HepG2 (cell line): ENCODE data around the gene ZNF625. TPM values are rescaled to one million over a fixed set of nuclear protein-coding genes. Genes with fewer than 3 reads are reported as not detected.
A peak's percentile ranks its signal among the peaks of the same experiment; 100 is the strongest.

Experiments used
- AHR ChIP-seq: IDR thresholded peaks from 2 replicates; pipeline ENCODE4 v1.6.1; 2018; ENCODE audit warnings: missing genetic modification reagents, missing compliant biosample characterization
- MYC ChIP-seq: sonication (generic); formaldehyde crosslinking; IDR thresholded peaks from 2 replicates; pipeline ENCODE4 v1.9.0; 2021; ENCODE audit warnings: missing genetic modification reagents, borderline replicate concordance
- SP1 ChIP-seq, 2 experiments: fragments of 450-650 bp in 1 of 2; sonication (generic) in 1 of 2; formaldehyde crosslinking in 1 of 2; IDR thresholded peaks; 2 replicates each; pipeline versions ENCODE4 v1.4.0 to v1.6.1; 2016 to 2020; ENCODE audit warnings: missing genetic modification reagents in 1 of 2
- THAP11 ChIP-seq: IDR thresholded peaks from 2 replicates; pipeline ENCODE4 v1.6.1; 2016; ENCODE audit warnings: missing biosample characterization, missing genetic modification reagents
- ZNF451 ChIP-seq: sonication (generic); formaldehyde crosslinking; IDR thresholded peaks from 2 replicates; pipeline ENCODE4 v1.5.0; 2020; ENCODE audit warnings: mild to moderate bottlenecking, missing genetic modification reagents
- ZNF501 ChIP-seq: sonication (generic); formaldehyde crosslinking; IDR thresholded peaks from 2 replicates; pipeline ENCODE4 v1.5.1; 2020; ENCODE audit warnings: mild to moderate bottlenecking, moderate library complexity, missing genetic modification reagents
- ZNF883 ChIP-seq: sonication (generic); formaldehyde crosslinking; IDR thresholded peaks from 2 replicates; pipeline ENCODE4 v1.5.1; 2020; ENCODE audit warnings: mild to moderate bottlenecking, missing genetic modification reagents; ENCODE audit errors: not compliant biosample characterization
- polyA plus RNA-seq, 8 experiments: library from polyadenylated mRNA; depleted of rRNA in 3 of 8; stranded (reverse) in 7 of 8; unstranded in 1 of 8; fragments of >200 nt; fragmentation: Illumina TruSeq in 4 of 8; extraction: Trizol in 4 of 8; gene quantifications; 2 replicates each; pipeline versions ENCODE4 v1.2.1 to v1.2.3, GENCODE V29; 2011 to 2016; ENCODE audit warnings: low read depth in 4 of 8, missing spikeins in 1 of 8, mixed read lengths in 1 of 8; ENCODE audit not compliant: insufficient read depth in 1 of 8
- total RNA-seq, 5 experiments: library from RNA; depleted of rRNA; stranded (reverse); fragments of >200 nt; fragmentation: Illumina TruSeq; extraction: Trizol; gene quantifications; 2 replicates each; pipeline ENCODE4 v1.2.3, GENCODE V29; 2016; ENCODE audit warnings: low read depth in 1 of 5
- TF ChIP-seq, protein P1 (sequence below): sonication (generic); formaldehyde crosslinking; IDR thresholded peaks from 2 replicates; pipeline ENCODE4 v1.5.1; 2020; ENCODE audit warnings: mild to moderate bottlenecking, missing genetic modification reagents, moderate library complexity
- TF ChIP-seq, protein P2 (sequence below): sonication (generic); formaldehyde crosslinking; IDR thresholded peaks from 2 replicates; pipeline ENCODE4 v1.5.1; 2020; ENCODE audit warnings: missing genetic modification reagents, mild to moderate bottlenecking, borderline replicate concordance
- TF ChIP-seq, protein P3 (sequence below): sonication (generic); formaldehyde crosslinking; IDR thresholded peaks from 2 replicates; pipeline ENCODE4 v1.8.1; 2022; ENCODE audit warnings: low read depth, mild to moderate bottlenecking, missing genetic modification reagents
- TF ChIP-seq, protein P4 (sequence below): sonication (generic); formaldehyde crosslinking; IDR thresholded peaks from 2 replicates; pipeline ENCODE4 v1.4.0; 2020; ENCODE audit warnings: missing genetic modification reagents
- TF ChIP-seq, protein P5 (sequence below): sonication (generic); formaldehyde crosslinking; conservative IDR thresholded peaks from 2 replicates; pipeline ENCODE4 v1.4.0; 2020; ENCODE audit warnings: missing genetic modification reagents
- TF ChIP-seq, protein P6 (sequence below): IDR thresholded peaks from 2 replicates; pipeline ENCODE4 v1.6.1; 2016; ENCODE audit warnings: control low read depth

The ZNF625 gene
- total and polyA plus RNA-seq, 2 of the 13 experiments (the other 11 are each of a cell fraction or from before 2014, with no cell fraction given) = 1.7 to 12.2 TPM

DNA sequence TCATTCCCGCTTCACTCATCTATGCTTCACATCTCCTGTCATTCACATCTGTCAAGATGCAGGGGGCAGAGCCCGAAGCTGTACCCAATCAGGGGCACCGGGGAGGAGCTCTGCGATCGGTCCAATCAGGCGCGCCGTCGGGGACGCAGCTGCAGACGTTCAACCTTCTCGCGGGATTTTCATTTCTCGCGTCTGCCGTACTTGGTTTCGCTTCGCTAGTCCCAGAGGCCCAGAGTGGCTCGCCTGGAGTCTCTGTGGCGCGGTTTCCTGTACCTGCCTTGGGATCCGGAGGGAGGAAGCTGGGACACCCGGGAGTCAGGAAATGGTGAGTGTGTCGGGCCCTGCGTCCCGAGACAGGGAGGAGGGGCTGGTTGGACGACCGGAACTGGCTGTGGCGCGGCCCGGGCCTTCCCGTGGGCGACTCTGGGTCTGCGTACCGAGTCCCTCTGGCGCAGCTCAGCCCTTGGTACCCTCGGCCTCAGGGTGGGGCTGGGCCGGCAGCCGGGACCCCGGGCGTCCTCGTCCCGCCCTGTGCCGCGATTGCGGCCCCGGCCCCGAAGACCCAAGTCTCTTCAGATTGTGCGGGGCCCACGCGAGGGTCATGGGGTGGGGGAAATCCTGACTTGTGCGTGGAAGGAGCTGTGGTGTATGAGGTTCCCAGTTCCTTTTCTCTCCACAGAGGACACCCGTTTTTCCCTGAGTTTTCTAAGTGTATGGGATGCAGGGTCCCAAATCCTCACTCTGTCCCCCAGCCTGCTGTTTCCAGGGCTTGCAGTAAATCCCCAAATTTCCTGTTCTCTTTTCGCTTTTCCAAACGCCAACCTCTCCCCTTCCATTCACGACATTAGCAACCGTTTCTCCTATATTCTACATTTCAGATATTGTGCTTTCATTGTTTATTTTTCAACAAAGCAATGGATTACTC is 6.6 kb upstream of the ZNF625 start, which contains the start of gene ZNF136 (continued):
- TF ChIP-seq, protein P1, sequence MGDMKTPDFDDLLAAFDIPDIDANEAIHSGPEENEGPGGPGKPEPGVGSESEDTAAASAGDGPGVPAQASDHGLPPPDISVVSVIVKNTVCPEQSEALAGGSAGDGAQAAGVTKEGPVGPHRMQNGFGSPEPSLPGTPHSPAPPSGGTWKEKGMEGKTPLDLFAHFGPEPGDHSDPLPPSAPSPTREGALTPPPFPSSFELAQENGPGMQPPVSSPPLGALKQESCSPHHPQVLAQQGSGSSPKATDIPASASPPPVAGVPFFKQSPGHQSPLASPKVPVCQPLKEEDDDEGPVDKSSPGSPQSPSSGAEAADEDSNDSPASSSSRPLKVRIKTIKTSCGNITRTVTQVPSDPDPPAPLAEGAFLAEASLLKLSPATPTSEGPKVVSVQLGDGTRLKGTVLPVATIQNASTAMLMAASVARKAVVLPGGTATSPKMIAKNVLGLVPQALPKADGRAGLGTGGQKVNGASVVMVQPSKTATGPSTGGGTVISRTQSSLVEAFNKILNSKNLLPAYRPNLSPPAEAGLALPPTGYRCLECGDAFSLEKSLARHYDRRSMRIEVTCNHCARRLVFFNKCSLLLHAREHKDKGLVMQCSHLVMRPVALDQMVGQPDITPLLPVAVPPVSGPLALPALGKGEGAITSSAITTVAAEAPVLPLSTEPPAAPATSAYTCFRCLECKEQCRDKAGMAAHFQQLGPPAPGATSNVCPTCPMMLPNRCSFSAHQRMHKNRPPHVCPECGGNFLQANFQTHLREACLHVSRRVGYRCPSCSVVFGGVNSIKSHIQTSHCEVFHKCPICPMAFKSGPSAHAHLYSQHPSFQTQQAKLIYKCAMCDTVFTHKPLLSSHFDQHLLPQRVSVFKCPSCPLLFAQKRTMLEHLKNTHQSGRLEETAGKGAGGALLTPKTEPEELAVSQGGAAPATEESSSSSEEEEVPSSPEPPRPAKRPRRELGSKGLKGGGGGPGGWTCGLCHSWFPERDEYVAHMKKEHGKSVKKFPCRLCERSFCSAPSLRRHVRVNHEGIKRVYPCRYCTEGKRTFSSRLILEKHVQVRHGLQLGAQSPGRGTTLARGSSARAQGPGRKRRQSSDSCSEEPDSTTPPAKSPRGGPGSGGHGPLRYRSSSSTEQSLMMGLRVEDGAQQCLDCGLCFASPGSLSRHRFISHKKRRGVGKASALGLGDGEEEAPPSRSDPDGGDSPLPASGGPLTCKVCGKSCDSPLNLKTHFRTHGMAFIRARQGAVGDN (CRISPR knock-in tag) = peak; percentile 81
- no peak for TF ChIP-seq SP1 (IDR thresholded peaks at IDR 0.05)
- TF ChIP-seq SP1 (CRISPR knock-in tag; IDR thresholded peaks at IDR 0.05) = no peak
- TF ChIP-seq, protein P2, sequence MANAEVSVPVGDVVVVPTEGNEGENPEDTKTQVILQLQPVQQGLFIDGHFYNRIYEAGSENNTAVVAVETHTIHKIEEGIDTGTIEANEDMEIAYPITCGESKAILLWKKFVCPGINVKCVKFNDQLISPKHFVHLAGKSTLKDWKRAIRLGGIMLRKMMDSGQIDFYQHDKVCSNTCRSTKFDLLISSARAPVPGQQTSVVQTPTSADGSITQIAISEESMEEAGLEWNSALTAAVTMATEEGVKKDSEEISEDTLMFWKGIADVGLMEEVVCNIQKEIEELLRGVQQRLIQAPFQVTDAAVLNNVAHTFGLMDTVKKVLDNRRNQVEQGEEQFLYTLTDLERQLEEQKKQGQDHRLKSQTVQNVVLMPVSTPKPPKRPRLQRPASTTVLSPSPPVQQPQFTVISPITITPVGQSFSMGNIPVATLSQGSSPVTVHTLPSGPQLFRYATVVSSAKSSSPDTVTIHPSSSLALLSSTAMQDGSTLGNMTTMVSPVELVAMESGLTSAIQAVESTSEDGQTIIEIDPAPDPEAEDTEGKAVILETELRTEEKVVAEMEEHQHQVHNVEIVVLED (CRISPR knock-in tag) = peak; percentile 94
- TF ChIP-seq ZNF451 = 0 out of 2 replicates have a peak, but pooled peaks have one; percentile 44
- peak; percentile 37; the same call in 1 of the 2 replicates for TF ChIP-seq MYC (CRISPR knock-in tag)
- TF ChIP-seq ZNF883 = peak; percentile 79
- TF ChIP-seq, protein P3, sequence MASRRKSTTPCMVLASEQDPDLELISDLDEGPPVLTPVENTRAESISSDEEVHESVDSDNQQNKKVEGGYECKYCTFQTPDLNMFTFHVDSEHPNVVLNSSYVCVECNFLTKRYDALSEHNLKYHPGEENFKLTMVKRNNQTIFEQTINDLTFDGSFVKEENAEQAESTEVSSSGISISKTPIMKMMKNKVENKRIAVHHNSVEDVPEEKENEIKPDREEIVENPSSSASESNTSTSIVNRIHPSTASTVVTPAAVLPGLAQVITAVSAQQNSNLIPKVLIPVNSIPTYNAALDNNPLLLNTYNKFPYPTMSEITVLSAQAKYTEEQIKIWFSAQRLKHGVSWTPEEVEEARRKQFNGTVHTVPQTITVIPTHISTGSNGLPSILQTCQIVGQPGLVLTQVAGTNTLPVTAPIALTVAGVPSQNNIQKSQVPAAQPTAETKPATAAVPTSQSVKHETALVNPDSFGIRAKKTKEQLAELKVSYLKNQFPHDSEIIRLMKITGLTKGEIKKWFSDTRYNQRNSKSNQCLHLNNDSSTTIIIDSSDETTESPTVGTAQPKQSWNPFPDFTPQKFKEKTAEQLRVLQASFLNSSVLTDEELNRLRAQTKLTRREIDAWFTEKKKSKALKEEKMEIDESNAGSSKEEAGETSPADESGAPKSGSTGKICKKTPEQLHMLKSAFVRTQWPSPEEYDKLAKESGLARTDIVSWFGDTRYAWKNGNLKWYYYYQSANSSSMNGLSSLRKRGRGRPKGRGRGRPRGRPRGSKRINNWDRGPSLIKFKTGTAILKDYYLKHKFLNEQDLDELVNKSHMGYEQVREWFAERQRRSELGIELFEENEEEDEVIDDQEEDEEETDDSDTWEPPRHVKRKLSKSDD (CRISPR knock-in tag) = no peak
- TF ChIP-seq, protein P4, sequence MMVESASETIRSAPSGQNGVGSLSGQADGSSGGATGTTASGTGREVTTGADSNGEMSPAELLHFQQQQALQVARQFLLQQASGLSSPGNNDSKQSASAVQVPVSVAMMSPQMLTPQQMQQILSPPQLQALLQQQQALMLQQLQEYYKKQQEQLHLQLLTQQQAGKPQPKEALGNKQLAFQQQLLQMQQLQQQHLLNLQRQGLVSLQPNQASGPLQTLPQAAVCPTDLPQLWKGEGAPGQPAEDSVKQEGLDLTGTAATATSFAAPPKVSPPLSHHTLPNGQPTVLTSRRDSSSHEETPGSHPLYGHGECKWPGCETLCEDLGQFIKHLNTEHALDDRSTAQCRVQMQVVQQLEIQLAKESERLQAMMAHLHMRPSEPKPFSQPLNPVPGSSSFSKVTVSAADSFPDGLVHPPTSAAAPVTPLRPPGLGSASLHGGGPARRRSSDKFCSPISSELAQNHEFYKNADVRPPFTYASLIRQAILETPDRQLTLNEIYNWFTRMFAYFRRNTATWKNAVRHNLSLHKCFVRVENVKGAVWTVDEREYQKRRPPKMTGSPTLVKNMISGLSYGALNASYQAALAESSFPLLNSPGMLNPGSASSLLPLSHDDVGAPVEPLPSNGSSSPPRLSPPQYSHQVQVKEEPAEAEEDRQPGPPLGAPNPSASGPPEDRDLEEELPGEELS (CRISPR knock-in tag) = no peak; the same call in 1 of the 2 replicates
- TF ChIP-seq ZNF501 (CRISPR knock-in tag) = peak; percentile 56
- peak; percentile 81 for TF ChIP-seq THAP11 (CRISPR knock-in tag)
- TF ChIP-seq, protein P5, sequence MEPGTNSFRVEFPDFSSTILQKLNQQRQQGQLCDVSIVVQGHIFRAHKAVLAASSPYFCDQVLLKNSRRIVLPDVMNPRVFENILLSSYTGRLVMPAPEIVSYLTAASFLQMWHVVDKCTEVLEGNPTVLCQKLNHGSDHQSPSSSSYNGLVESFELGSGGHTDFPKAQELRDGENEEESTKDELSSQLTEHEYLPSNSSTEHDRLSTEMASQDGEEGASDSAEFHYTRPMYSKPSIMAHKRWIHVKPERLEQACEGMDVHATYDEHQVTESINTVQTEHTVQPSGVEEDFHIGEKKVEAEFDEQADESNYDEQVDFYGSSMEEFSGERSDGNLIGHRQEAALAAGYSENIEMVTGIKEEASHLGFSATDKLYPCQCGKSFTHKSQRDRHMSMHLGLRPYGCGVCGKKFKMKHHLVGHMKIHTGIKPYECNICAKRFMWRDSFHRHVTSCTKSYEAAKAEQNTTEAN (CRISPR knock-in tag) = 0 out of 2 replicates have a peak, but pooled peaks have one; percentile 55
- TF ChIP-seq, protein P6, sequence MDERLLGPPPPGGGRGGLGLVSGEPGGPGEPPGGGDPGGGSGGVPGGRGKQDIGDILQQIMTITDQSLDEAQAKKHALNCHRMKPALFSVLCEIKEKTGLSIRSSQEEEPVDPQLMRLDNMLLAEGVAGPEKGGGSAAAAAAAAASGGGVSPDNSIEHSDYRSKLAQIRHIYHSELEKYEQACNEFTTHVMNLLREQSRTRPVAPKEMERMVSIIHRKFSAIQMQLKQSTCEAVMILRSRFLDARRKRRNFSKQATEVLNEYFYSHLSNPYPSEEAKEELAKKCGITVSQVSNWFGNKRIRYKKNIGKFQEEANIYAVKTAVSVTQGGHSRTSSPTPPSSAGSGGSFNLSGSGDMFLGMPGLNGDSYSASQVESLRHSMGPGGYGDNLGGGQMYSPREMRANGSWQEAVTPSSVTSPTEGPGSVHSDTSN = peak; percentile 72
- peak; percentile 66; the same call in 1 of the 2 replicates for TF ChIP-seq AHR
